Subcutaneous abdominal adipose tissue (tissue), 5 donors: Measurements from ENCODE around the gene TOR1B.
"Not testable (repeated sequence)": the region's sequence is repeated elsewhere in the genome, so short reads cannot be mapped to it uniquely, and the experiment has no call there.

Experiments used
- H3K27ac ChIP-seq: one replicate; pipeline ENCODE4 v1.7.0; 2013; ENCODE audit warnings: low read depth, mild to moderate bottlenecking, inconsistent platforms, low read length, moderate library complexity
- H3K27me3 ChIP-seq, 5 donors: one replicate each; pipeline ENCODE4 v1.7.0; 2013; ENCODE audit warnings: low read length in 5 of 5, inconsistent platforms in 1 of 5; ENCODE audit not compliant: control insufficient read depth in 5 of 5, insufficient read depth in 4 of 5
- H3K36me3 ChIP-seq, 5 donors: one replicate each; pipeline ENCODE4 v1.7.0; 2013; ENCODE audit warnings: low read length in 5 of 5; ENCODE audit not compliant: control insufficient read depth in 5 of 5, insufficient read depth in 5 of 5
- H3K4me1 ChIP-seq, 5 donors: one replicate each; pipeline ENCODE4 v1.7.0; 2013; ENCODE audit warnings: low read length in 5 of 5, mild to moderate bottlenecking in 3 of 5, moderate library complexity in 1 of 5; ENCODE audit not compliant: control insufficient read depth in 5 of 5, insufficient read depth in 5 of 5
- H3K4me3 ChIP-seq, 5 donors: one replicate each; pipeline ENCODE4 v1.7.0; 2013; ENCODE audit warnings: low read length in 5 of 5, low read depth in 1 of 5
- H3K9ac ChIP-seq, 5 donors: one replicate each; pipeline ENCODE4 v1.7.0; 2013; ENCODE audit warnings: low read length in 5 of 5, mild to moderate bottlenecking in 4 of 5, moderate library complexity in 3 of 5
- H3K9me3 ChIP-seq, 5 donors: one replicate each; pipeline ENCODE4 v1.7.0; 2013; ENCODE audit warnings: low read length in 5 of 5; ENCODE audit not compliant: control insufficient read depth in 5 of 5
- donor health status: healthy.
- donor health status: healthy.
- donor health status: healthy.
- donor health status: healthy.
- donor health status: healthy.

Gene TOR1B

GRCh38 chr9:129776096-129776495 is 26.9 kb upstream of the TOR1B start:
- Histone ChIP-seq H3K4me1 (peaks cover 4 to 25% (median 16%) of the 10 kb centered on the region in 5 donors), H3K27ac (peak overlapping the region; percentile 67)
- H3K27me3 ChIP-seq, H3K9ac ChIP-seq, H3K36me3 ChIP-seq, H3K9me3 ChIP-seq, H3K4me3 ChIP-seq: not testable (repeated sequence)

GRCh38 chr9:129776566-129776937 is 26.4 kb upstream of the TOR1B start:
- Histone ChIP-seq H3K36me3 (no peaks in the 10 kb centered on the region), H3K27ac (peak overlapping the region; percentile 67), H3K9ac (peak overlapping the region in 1 of 5 donors; percentile 56), H3K9me3 (no peaks in the 10 kb centered on the region), H3K27me3 (peaks cover 0 to 4% (median 0%) of the 10 kb centered on the region in 5 donors), H3K4me1 (peaks cover 4 to 25% (median 16%) of the 10 kb centered on the region in 5 donors), H3K4me3 (peak overlapping the region in 4 of 5 donors; percentile 21 to 33 (median 25))

GRCh38 chr9:129776938-129777768 is 25.8 kb upstream of the TOR1B start:
- Histone ChIP-seq H3K9ac (peak overlapping the region in 2 of 5 donors; percentile 56 to 59), H3K27me3 (peaks cover 0 to 4% (median 0%) of the 10 kb centered on the region in 5 donors), H3K9me3 (no peaks in the 10 kb centered on the region), H3K36me3 (no peaks in the 10 kb centered on the region), H3K27ac (peak overlapping the region; percentile 67), H3K4me3 (peak overlapping the region; percentile 21 to 47 (median 33)), H3K4me1 (peaks cover 4 to 25% (median 16%) of the 10 kb centered on the region in 5 donors)

- H3K9ac ChIP-seq = peak overlapping the region in 1 of 5 donors; percentile 59
- H3K4me3 ChIP-seq = no peak overlapping the region
- H3K27me3 ChIP-seq = peaks cover 0 to 4% (median 0%) of the 10 kb centered on the region in 5 donors
- H3K27ac ChIP-seq = peak overlapping the region; percentile 67
- no peaks in the 10 kb centered on the region for H3K36me3 ChIP-seq
- H3K9me3 ChIP-seq = no peaks in the 10 kb centered on the region
- H3K4me1 ChIP-seq = peaks cover 4 to 25% (median 16%) of the 10 kb centered on the region in 5 donors
Measured at GRCh38 chr9:129777769-129778130, 25.2 kb upstream of the TOR1B start.

GRCh38 chr9:129778469-129778868 is 24.5 kb upstream of the TOR1B start:
- H3K9ac ChIP-seq = no peak overlapping the region
- no peak overlapping the region for H3K27ac ChIP-seq
- H3K4me3 ChIP-seq = no peak overlapping the region
- H3K9me3 ChIP-seq = no peaks in the 10 kb centered on the region
- H3K27me3 ChIP-seq = peaks cover 0 to 2% (median 0%) of the 10 kb centered on the region in 5 donors
- H3K4me1 ChIP-seq = peaks cover 4 to 26% (median 16%) of the 10 kb centered on the region in 5 donors
- H3K36me3 ChIP-seq = no peaks in the 10 kb centered on the region

- no peaks in the 10 kb centered on the region for H3K36me3 ChIP-seq
- peaks cover 4 to 24% (median 16%) of the 10 kb centered on the region in 5 donors for H3K4me1 ChIP-seq
- H3K27ac ChIP-seq = no peak overlapping the region
- no peak overlapping the region for H3K4me3 ChIP-seq
- no peaks in the 10 kb centered on the region for H3K9me3 ChIP-seq
- H3K27me3 ChIP-seq = no peaks in the 10 kb centered on the region
- no peak overlapping the region for H3K9ac ChIP-seq
Measured at GRCh38 chr9:129779560-129780190, 23.3 kb upstream of the TOR1B start.

- Histone ChIP-seq H3K9ac (no peak overlapping the region), H3K4me1 (peaks cover 4 to 22% (median 16%) of the 10 kb centered on the region in 5 donors), H3K4me3 (no peak overlapping the region)
Measured at GRCh38 chr9:129781131-129781530, 21.9 kb upstream of the TOR1B start.

GRCh38 chr9:129781981-129782380 is 21.0 kb upstream of the TOR1B start:
- no peak overlapping the region for H3K9ac ChIP-seq
- H3K4me1 ChIP-seq = peaks cover 0 to 13% (median 9%) of the 10 kb centered on the region in 5 donors
- no peaks in the 10 kb centered on the region for H3K36me3 ChIP-seq
- no peak overlapping the region for H3K27ac ChIP-seq
- no peak overlapping the region for H3K4me3 ChIP-seq
- peaks cover 0 to under 1% (median 0%) of the 10 kb centered on the region in 5 donors for H3K27me3 ChIP-seq
- no peaks in the 10 kb centered on the region for H3K9me3 ChIP-seq

More at GRCh38 chr9:129781131-129781530, 21.9 kb upstream of the TOR1B start:
- Histone ChIP-seq H3K27me3 (no peaks in the 10 kb centered on the region), H3K36me3 (no peaks in the 10 kb centered on the region), H3K9me3 (no peaks in the 10 kb centered on the region), H3K27ac (no peak overlapping the region)

- Histone ChIP-seq H3K9me3 (no peaks in the 10 kb centered on the region), H3K4me1 (peaks cover 0 to 3% (median 0%) of the 10 kb centered on the region in 5 donors), H3K9ac (no peak overlapping the region)
Measured at GRCh38 chr9:129783516-129784361, 19.2 kb upstream of the TOR1B start.

More at GRCh38 chr9:129783516-129784361, 19.2 kb upstream of the TOR1B start:
- no peak overlapping the region for H3K4me3 ChIP-seq
- no peaks in the 10 kb centered on the region for H3K36me3 ChIP-seq
- H3K27ac ChIP-seq = no peak overlapping the region
- H3K27me3 ChIP-seq = peaks cover 0 to 8% (median 0%) of the 10 kb centered on the region in 5 donors
